Measurements from ENCODE around the gene FDXACB1. TPM values are rescaled to one million over a fixed set of nuclear protein-coding genes. Genes with fewer than 3 reads are reported as not detected.

Gene FDXACB1
- total and polyA plus RNA-seq, 9 of the 15 experiments (the other 6 are each of a cell fraction or from before 2014, with no cell fraction given) = 3.2 to 7.5 (median 5.3) TPM

GRCh38 chr11:111909378-111909777 is 30.4 kb upstream of the FDXACB1 start:
- FAIRE-seq (peak; percentile 84), ATAC-seq (peak; percentile 41), DNase-seq (ENCODE audit: extremely low read depth in 1 of 4, low spot score in 3 of 4) (peak in 2 of 4 experiments; percentile 58 to 68)
- H4K20me1 ChIP-seq (replicated peaks; ENCODE audit: control insufficient read depth, insufficient read depth, low read length) = no peaks in the 10 kb centered on the region
- 13% methylated on average over 5 of the region's 5 CpGs for WGBS (ENCODE audit: insufficient coverage, low coverage, missing lambda C conversion rate)
- H3K36me3 ChIP-seq (ENCODE audit: control insufficient read depth, insufficient read depth, low read length) = no peaks in the 10 kb centered on the region
- peaks cover 3% of the 10 kb centered on the region for H3K9me1 ChIP-seq (ENCODE audit: control insufficient read depth, insufficient read depth, low read length)
- H2AFZ ChIP-seq (ENCODE audit: low read depth, low read length) = peak overlapping the region; percentile 80
- H3K4me3 ChIP-seq = no peak overlapping the region
- in situ Hi-C loops (cut with MboI) = no loop called here
- H3K9ac ChIP-seq (ENCODE audit: insufficient read depth in 1 of 2, low read depth in 2 of 2, low read length in 2 of 2) = no peak overlapping the region; a peak in 1 of 4 replicates
- peaks cover 35 to 37% of the 10 kb centered on the region in 2 experiments; a peak in 4 of 5 replicates for H3K4me1 ChIP-seq (replicated peaks in 1 of 2; ENCODE audit: control insufficient read depth in 2 of 2, insufficient read depth in 2 of 2, low read length in 2 of 2)
- H3K9me3 ChIP-seq (replicated peaks; ENCODE audit: control insufficient read depth, insufficient read depth, low read depth, low read length) = peaks cover 5% of the 10 kb centered on the region; the same call in 1 of the 2 replicates
- intact Hi-C loops (cut with micrococcal nuclease) = no loop called here
- 0 out of 3 replicates have a peak overlapping the region, but pooled peaks have one; percentile 4 for H3K27ac ChIP-seq (ENCODE audit: extremely low read depth, low read depth, low read length)
- no peaks in the 10 kb centered on the region for H3K79me2 ChIP-seq (ENCODE audit: control insufficient read depth, insufficient read depth, low read length)
- ChIA-PET CTCF (ENCODE audit: low intra/inter-chr PET ratio) (no interaction called here), POLR2A (interaction anchor here (1.3 kb wide), 1 partner anchor 19 kb away, joined by 3 read pairs; no protein-coding TSS in a partner anchor)
- no peaks in the 10 kb centered on the region for H3K27me3 ChIP-seq (ENCODE audit: control insufficient read depth in 2 of 2, insufficient read depth in 2 of 2, low read length in 2 of 2)
- no TSS peak for BruUV-seq (replicated peaks)
- H3K4me2 ChIP-seq (ENCODE audit: insufficient read depth, low read length) = no peak overlapping the region; the same call in 1 of the 2 replicates
- no peak for TF ChIP-seq CBX1 (IDR thresholded peaks at IDR 0.05; ENCODE audit: low read depth)
- TF ChIP-seq TAL1 (IDR thresholded peaks at IDR 0.05) = peak; percentile 39; the same call in 1 of the 2 replicates
- peak; percentile 93 for TF ChIP-seq HMBOX1 (IDR thresholded peaks at IDR 0.05)
- 0 out of 2 replicates have a peak, but pooled peaks have one; percentile 33 for TF ChIP-seq TEAD4 (IDR thresholded peaks at IDR 0.05; ENCODE audit: low read length)
- TF ChIP-seq TEAD4 (CRISPR knock-in tag; IDR thresholded peaks at IDR 0.05; ENCODE audit: borderline replicate concordance) = no peak
- TF ChIP-seq PHTF2 (CRISPR knock-in tag; IDR thresholded peaks at IDR 0.05) = no peak
- TF ChIP-seq RNF219 (CRISPR knock-in tag; IDR thresholded peaks at IDR 0.05) = no peak
- TF ChIP-seq PRDM10 (IDR thresholded peaks at IDR 0.05; ENCODE audit: partially characterized antibody) = peak; percentile 61
- no peak for TF ChIP-seq ZKSCAN3 (CRISPR knock-in tag; IDR thresholded peaks at IDR 0.05)
- TF ChIP-seq HCFC1 (IDR thresholded peaks at IDR 0.05; ENCODE audit: low read depth, low read length) = no peak
- no peak for TF ChIP-seq SMAD2 (IDR thresholded peaks at IDR 0.05; ENCODE audit: low read depth, low read length)
- peak; percentile 14; the same call in 1 of the 2 replicates for TF ChIP-seq NCOR1 (IDR thresholded peaks at IDR 0.05)
- peak in 1 of 2 experiments; percentile 41; a peak in 1 of 3 replicates for TF ChIP-seq CBX3 (IDR thresholded peaks at IDR 0.05; ENCODE audit: borderline replicate concordance in 1 of 2, low read length in 2 of 2)
- no peak for TF ChIP-seq TEAD1 (CRISPR knock-in tag; IDR thresholded peaks at IDR 0.05)
- TF ChIP-seq ZNF3 (CRISPR knock-in tag; IDR thresholded peaks at IDR 0.05) = no peak
- peak; percentile 77 for TF ChIP-seq CBFA2T3 (IDR thresholded peaks at IDR 0.05)
- TF ChIP-seq FUS (optimal IDR thresholded peaks at IDR 0.05; ENCODE audit: low read depth, low read length) = no peak
- no peak for TF ChIP-seq CREBBP (IDR thresholded peaks at IDR 0.05; ENCODE audit: low read depth, low read length)

All from K562 (cell line).